ENCODE results near the gene OR11H6. TPM values are rescaled to one million over a fixed set of nuclear protein-coding genes. Genes with fewer than 3 reads are reported as not detected.

The OR11H6 gene
- total and polyA plus RNA-seq, 8 donors: not detected

DNA sequence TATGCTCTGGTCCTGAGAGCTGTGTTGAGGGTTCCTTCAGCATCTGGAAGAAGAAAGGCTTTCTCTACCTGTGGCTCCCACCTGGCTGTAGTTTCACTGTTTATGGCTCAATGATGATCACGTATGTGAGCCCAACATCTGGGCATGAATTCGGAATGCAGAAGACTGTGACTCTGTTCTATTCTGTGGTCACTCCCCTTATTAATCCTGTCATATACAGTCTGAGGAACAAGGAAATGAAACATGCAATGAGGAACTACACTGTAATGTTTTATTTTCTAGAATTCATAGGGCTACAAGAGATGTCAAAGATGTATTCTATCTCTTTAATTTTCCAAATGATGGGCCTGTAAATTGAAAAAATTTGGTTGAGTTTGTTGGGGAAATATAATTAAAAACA is 43.6 kb upstream of the OR11H6 start:
- ATAC-seq: peak in 2 of 4 donors; percentile 11 to 54
- H3K27ac ChIP-seq: no peak overlapping the region
- no peak for FAIRE-seq
- DNase-seq: no peak
- H3K4me1 ChIP-seq: peaks cover 0 to 10% (median 9%) of the 10 kb centered on the region in 3 donors
- intact Hi-C loops (cut with DNase I): no loop called here
- no peaks in the 10 kb centered on the region for H3K27me3 ChIP-seq
- H3K36me3 ChIP-seq: no peaks in the 10 kb centered on the region
- no peak overlapping the region for H3K4me3 ChIP-seq
- no peak for TF ChIP-seq CTCF (IDR thresholded peaks at IDR 0.05)
- no peaks in the 10 kb centered on the region for H3K9me3 ChIP-seq
- 81 to 89% methylated on average over 2 of the region's 2 CpGs for WGBS, 2 donors

DNA sequence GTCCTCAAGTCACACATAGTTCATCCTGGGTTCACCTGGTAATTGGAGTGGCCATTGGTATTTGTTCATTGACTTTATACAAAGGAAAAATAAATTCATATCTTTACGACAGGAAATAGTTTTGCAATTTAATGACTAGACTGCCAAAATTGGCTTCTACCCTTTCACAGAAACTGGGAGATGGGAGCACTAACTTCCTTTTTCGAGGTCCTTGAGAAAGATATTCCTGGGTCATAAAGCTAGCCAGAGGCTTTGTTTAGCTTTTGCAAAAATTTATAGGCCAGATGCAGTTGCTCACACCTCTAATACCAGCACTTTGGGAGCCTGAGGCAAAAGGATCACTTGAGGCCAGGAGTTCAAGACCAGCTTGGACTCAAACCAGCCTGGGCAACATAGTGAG is 43.0 kb upstream of the OR11H6 start:
- ATAC-seq (no peak), DNase-seq (no peak), FAIRE-seq (no peak)
- WGBS, 2 donors: 75 to 78% methylated on average over 2 of the region's 2 CpGs
- Histone ChIP-seq H3K4me3 (no peak overlapping the region), H3K4me1 (peaks cover 0 to 8% (median 7%) of the 10 kb centered on the region in 3 donors), H3K27ac (no peak overlapping the region), H3K27me3 (no peaks in the 10 kb centered on the region), H3K9me3 (no peaks in the 10 kb centered on the region), H3K36me3 (no peaks in the 10 kb centered on the region)
- intact Hi-C loops (cut with DNase I): no loop called here
- TF ChIP-seq CTCF (IDR thresholded peaks at IDR 0.05): no peak

- intact Hi-C loops (cut with DNase I): no loop called here
- WGBS, 2 donors: 60 to 64% methylated on average over 5 of the region's 5 CpGs
- Histone ChIP-seq H3K27ac (no peak overlapping the region), H3K9me3 (no peaks in the 10 kb centered on the region), H3K4me3 (no peak overlapping the region), H3K36me3 (no peaks in the 10 kb centered on the region), H3K4me1 (no peaks in the 10 kb centered on the region), H3K27me3 (no peaks in the 10 kb centered on the region)
- ATAC-seq: no peak
- TF ChIP-seq CTCF (IDR thresholded peaks at IDR 0.05): no peak
- FAIRE-seq: no peak
- no peak for DNase-seq
Measured at GRCh38 chr14:20184181-20184580, 39.3 kb upstream of the OR11H6 start.

GRCh38 chr14:20190596-20190995 is 32.9 kb upstream of the OR11H6 start, which contains the start of gene OR11G2:
Gene OR11G2 (plus strand): TSS chr14:20190896. CDS start chr14:20197438, 6,542 bp downstream.
- no peak for ATAC-seq
- H3K9me3 ChIP-seq: no peaks in the 10 kb centered on the region
- intact Hi-C loops (cut with DNase I): no loop called here
- no peaks in the 10 kb centered on the region for H3K4me1 ChIP-seq
- no peak within 1 kb of the TSS for H3K4me3 ChIP-seq
- H3K36me3 ChIP-seq: no peaks in the 10 kb centered on the region
- no peak within 1 kb of the TSS for H3K27ac ChIP-seq
- TF ChIP-seq CTCF (IDR thresholded peaks at IDR 0.05): no peak
- H3K27me3 ChIP-seq: no peaks in the 10 kb centered on the region
- no peak for FAIRE-seq
- DNase-seq: no peak
- WGBS, 2 donors: 56 to 68% methylated on average over 1 of the region's 1 CpG

DNA sequence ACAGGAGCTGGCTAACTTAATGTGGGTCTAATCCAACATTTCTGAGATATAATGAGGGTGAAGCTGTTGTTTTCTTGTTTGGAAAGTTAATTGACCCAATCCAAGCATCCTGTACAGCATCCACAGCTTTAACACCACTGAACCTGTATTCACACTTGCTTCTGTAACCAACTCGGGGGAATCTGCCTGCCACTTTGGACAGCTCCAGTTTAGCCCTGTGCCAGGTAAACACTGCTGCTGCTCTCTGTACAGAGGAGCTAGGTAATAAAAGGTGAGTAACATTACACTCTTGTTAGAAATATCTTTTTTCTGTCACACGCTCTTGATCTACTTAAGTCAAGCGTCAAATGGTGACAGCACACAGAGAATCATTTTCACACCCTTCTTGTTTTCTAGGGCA is 32.1 kb upstream of the OR11H6 start:
- no peaks in the 10 kb centered on the region for H3K4me1 ChIP-seq
- TF ChIP-seq CTCF (IDR thresholded peaks at IDR 0.05): no peak
- H3K36me3 ChIP-seq: no peaks in the 10 kb centered on the region
- no peaks in the 10 kb centered on the region for H3K27me3 ChIP-seq
- H3K27ac ChIP-seq: no peak overlapping the region
- FAIRE-seq (no peak), DNase-seq (no peak), ATAC-seq (no peak)
- H3K9me3 ChIP-seq: no peaks in the 10 kb centered on the region
- H3K4me3 ChIP-seq: no peak overlapping the region
- intact Hi-C loops (cut with DNase I): no loop called here
- WGBS, 2 donors: 53 to 59% methylated on average over 3 of the region's 3 CpGs
